ENCODE measurements around the gene CNOT6. TPM values are rescaled to one million over a fixed set of nuclear protein-coding genes. Genes with fewer than 3 reads are reported as not detected.
A peak's percentile ranks its signal among the peaks of the same experiment; 100 is the strongest.

The CNOT6 gene
- total RNA-seq, 4 donors from 2014 or later: 15.8 to 25.7 (median 24.1) TPM

GRCh38 chr5:180613188-180613813 is 119.1 kb downstream of the CNOT6 start:
- 88 to 100% methylated on average over 1 to 8 of the region's 19 CpGs for whole genome bisulfite sequencing, 2 donors (ENCODE audit: low coverage in 1 of 2)
- no peak for ATAC-seq
- no peak for TF ChIP-seq POLR2A (IDR thresholded peaks at IDR 0.05)
- TF ChIP-seq POLR2AphosphoS5 (IDR thresholded peaks at IDR 0.05): no peak
- TF ChIP-seq CTCF (IDR thresholded peaks at IDR 0.05): no peak
- TF ChIP-seq EP300 (IDR thresholded peaks at IDR 0.05): no peak
- Histone ChIP-seq H3K36me3 (no peaks in the 10 kb centered on the region), H3K9me3 (no peaks in the 10 kb centered on the region), H3K27ac (no peak overlapping the region), H3K4me3 (no peak overlapping the region), H3K27me3 (peaks cover 21% of the 10 kb centered on the region), H3K4me1 (peaks cover 0 to under 1% (median 0%) of the 10 kb centered on the region in 3 donors)

GRCh38 chr5:180613814-180614188 is 119.6 kb downstream of the CNOT6 start:
- ATAC-seq: no peak
- WGBS, 2 donors (ENCODE audit: low coverage in 1 of 2): no CpG with 5 or more reads among the region's 11 CpGs
- H3K27me3 ChIP-seq: peaks cover 24% of the 10 kb centered on the region
- H3K4me1 ChIP-seq: peaks cover 0 to 5% (median 0%) of the 10 kb centered on the region in 3 donors
- H3K9me3 ChIP-seq: no peaks in the 10 kb centered on the region
- TF ChIP-seq EP300 (IDR thresholded peaks at IDR 0.05) (no peak), POLR2AphosphoS5 (IDR thresholded peaks at IDR 0.05) (no peak), POLR2A (IDR thresholded peaks at IDR 0.05) (no peak), CTCF (IDR thresholded peaks at IDR 0.05) (no peak)
- H3K36me3 ChIP-seq: no peaks in the 10 kb centered on the region
- H3K4me3 ChIP-seq: no peak overlapping the region
- no peak overlapping the region for H3K27ac ChIP-seq

- Histone ChIP-seq H3K4me3 (peak overlapping the region in 1 of 2 donors; percentile 33), H3K36me3 (no peaks in the 10 kb centered on the region), H3K27me3 (peaks cover 47% of the 10 kb centered on the region), H3K27ac (no peak overlapping the region), H3K9me3 (no peaks in the 10 kb centered on the region), H3K4me1 (peaks cover 0 to 12% (median 0%) of the 10 kb centered on the region in 3 donors)
- TF ChIP-seq POLR2A (IDR thresholded peaks at IDR 0.05) (no peak), EP300 (IDR thresholded peaks at IDR 0.05) (no peak)
- ATAC-seq: no peak
- WGBS, 2 donors (ENCODE audit: low coverage in 1 of 2): 17% methylated on average over 2 of the region's 15 CpGs; no CpG with 5 or more reads in 1 of the 2 donors
Observed at GRCh38 chr5:180618487-180618828, 124.3 kb downstream of the CNOT6 start.

- Histone ChIP-seq H3K4me1 (peaks cover 0 to 12% (median 0%) of the 10 kb centered on the region in 3 donors), H3K4me3 (peak overlapping the region in 1 of 2 donors; percentile 33), H3K27me3 (peaks cover 47% of the 10 kb centered on the region), H3K36me3 (no peaks in the 10 kb centered on the region), H3K9me3 (no peaks in the 10 kb centered on the region), H3K27ac (no peak overlapping the region)
- WGBS, 2 donors (ENCODE audit: low coverage in 1 of 2): no CpG with 5 or more reads among the region's 90 CpGs
- ATAC-seq: no peak
- TF ChIP-seq POLR2AphosphoS5 (IDR thresholded peaks at IDR 0.05): no peak
- TF ChIP-seq EP300 (IDR thresholded peaks at IDR 0.05): no peak
- no peak for TF ChIP-seq CTCF (IDR thresholded peaks at IDR 0.05)
- TF ChIP-seq POLR2A (IDR thresholded peaks at IDR 0.05): no peak
Observed at GRCh38 chr5:180618829-180619562, 124.8 kb downstream of the CNOT6 start.

GRCh38 chr5:180619563-180619915 is 125.4 kb downstream of the CNOT6 start:
- peaks cover 47% of the 10 kb centered on the region for H3K27me3 ChIP-seq
- TF ChIP-seq CTCF (IDR thresholded peaks at IDR 0.05) (no peak), POLR2A (IDR thresholded peaks at IDR 0.05) (no peak)
- H3K36me3 ChIP-seq: no peaks in the 10 kb centered on the region
- ATAC-seq: no peak
- no peaks in the 10 kb centered on the region for H3K9me3 ChIP-seq
- H3K4me1 ChIP-seq: peaks cover 0 to 12% (median 0%) of the 10 kb centered on the region in 3 donors
- no peak overlapping the region for H3K27ac ChIP-seq
- 100% methylated on average over 1 of the region's 22 CpGs; no CpG with 5 or more reads in 1 of the 2 donors for WGBS, 2 donors (ENCODE audit: low coverage in 1 of 2)
- H3K4me3 ChIP-seq: no peak overlapping the region
